ENCODE measurements around the gene HOMER2.
"Not testable (repeated sequence)": the region's sequence is repeated elsewhere in the genome, so short reads cannot be mapped to it uniquely, and the experiment has no call there.

Gene HOMER2

DNA sequence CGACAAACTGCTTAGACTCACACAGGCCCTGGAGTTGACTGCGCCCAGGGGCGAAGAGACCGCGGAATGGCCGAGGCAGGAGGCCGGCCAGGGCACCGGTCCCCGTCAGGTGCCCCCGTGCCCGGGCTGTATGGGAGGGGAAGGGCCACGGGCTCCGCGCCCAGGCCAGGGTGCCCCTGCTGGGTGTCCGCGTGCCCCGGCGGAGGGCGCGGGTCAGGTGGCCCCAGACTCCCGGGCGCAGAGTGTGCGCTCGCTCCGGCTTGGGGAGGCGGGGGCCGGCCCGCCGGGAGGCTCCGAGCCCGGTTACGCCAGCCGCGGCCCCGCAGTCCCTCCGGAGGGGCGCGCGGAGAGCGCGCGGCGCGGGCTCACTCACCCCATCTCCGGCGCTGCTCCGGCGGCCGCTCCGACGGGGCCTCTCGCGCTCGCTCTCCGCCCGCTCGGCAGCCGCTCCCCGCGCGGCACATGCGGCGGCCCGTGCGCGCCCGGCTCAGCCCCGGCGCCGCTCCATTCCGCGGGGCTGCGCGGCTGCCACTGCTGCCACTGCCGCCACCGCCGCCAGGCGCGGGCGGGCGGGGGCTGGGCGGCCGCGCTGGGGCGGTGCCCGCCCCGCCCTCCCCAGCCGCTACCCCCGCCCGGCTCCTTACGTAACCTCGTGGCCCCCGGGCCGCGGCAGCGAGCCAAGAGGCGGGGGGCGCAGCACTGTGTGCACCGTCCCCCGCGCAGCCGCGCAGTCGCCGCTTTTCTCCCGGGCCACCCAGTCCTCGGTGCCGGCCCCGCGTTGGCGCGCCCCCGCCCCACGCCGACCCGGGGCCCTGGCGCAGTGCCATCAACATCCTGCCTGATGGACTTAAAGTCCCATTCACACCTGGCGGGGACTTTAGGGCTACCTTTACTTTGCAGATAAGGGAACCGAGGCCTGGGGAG, at the start of gene HOMER2:
HOMER2 (minus strand) TSS at position 563 of the 924 bp plus-strand sequence; CDS start at position 378, 185 bp downstream.
- Histone ChIP-seq H3K27ac (ENCODE audit: low read length) (no peak within 1 kb of the TSS), H4K20me1 (ENCODE audit: insufficient read depth, low read length) (peaks cover 13% of the 10 kb centered on the region), H3K9me3 (ENCODE audit: insufficient read depth, low read length) (no peaks in the 10 kb centered on the region), H3K4me1 (ENCODE audit: low read length) (peaks cover 24% of the 10 kb centered on the region), H3K4me3 (ENCODE audit: low read length) (peak within 1 kb of the TSS; percentile 78), H3K27me3 (ENCODE audit: low read depth, low read length) (peaks cover 20% of the 10 kb centered on the region), H3K36me3 (replicated peaks; ENCODE audit: low read depth, low read length) (no peaks in the 10 kb centered on the region), H3K9ac (ENCODE audit: low read length) (peak within 1 kb of the TSS; percentile 64), H3K79me2 (ENCODE audit: low read length) (peaks cover 4% of the 10 kb centered on the region; the same call in 1 of the 2 replicates), H2AFZ (ENCODE audit: low read depth, low read length) (peak within 1 kb of the TSS; percentile 99), H3K4me2 (ENCODE audit: low read length) (peak within 1 kb of the TSS; percentile 98)
- TF ChIP-seq, protein P1, sequence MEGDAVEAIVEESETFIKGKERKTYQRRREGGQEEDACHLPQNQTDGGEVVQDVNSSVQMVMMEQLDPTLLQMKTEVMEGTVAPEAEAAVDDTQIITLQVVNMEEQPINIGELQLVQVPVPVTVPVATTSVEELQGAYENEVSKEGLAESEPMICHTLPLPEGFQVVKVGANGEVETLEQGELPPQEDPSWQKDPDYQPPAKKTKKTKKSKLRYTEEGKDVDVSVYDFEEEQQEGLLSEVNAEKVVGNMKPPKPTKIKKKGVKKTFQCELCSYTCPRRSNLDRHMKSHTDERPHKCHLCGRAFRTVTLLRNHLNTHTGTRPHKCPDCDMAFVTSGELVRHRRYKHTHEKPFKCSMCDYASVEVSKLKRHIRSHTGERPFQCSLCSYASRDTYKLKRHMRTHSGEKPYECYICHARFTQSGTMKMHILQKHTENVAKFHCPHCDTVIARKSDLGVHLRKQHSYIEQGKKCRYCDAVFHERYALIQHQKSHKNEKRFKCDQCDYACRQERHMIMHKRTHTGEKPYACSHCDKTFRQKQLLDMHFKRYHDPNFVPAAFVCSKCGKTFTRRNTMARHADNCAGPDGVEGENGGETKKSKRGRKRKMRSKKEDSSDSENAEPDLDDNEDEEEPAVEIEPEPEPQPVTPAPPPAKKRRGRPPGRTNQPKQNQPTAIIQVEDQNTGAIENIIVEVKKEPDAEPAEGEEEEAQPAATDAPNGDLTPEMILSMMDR (IDR thresholded peaks at IDR 0.05; ENCODE audit: low read depth, low read length) = no peak
- TF ChIP-seq EZH2phosphoT487 (IDR thresholded peaks at IDR 0.05; ENCODE audit: low read depth) = no peak

DNA sequence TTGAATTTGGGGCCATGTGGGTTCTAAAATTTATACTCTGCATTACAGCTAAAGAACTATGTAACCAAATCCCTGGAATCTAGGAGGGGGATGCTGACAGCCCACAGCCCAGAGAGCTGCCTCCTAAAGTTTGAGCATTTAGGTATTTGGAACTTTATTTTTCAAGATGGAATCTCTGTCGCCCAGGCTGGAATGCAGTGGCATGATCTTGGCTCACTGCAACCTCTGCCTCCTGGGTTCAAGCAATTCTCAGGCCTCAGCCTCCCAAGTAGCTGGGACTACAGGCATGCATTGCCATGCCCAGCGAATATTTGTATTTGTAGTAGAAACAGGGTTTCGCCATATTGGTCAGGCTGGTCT, 48.1 kb upstream of the HOMER2 start:
- not testable (repeated sequence) for H3K4me1 ChIP-seq (ENCODE audit: low read length); H3K4me2 ChIP-seq (ENCODE audit: low read length); H2AFZ ChIP-seq (ENCODE audit: low read depth, low read length); H3K36me3 ChIP-seq (replicated peaks; ENCODE audit: low read depth, low read length); H3K4me3 ChIP-seq (ENCODE audit: low read length); H3K9me3 ChIP-seq (ENCODE audit: insufficient read depth, low read length); H4K20me1 ChIP-seq (ENCODE audit: insufficient read depth, low read length); H3K79me2 ChIP-seq (ENCODE audit: low read length); H3K27me3 ChIP-seq (ENCODE audit: low read depth, low read length); H3K9ac ChIP-seq (ENCODE audit: low read length); H3K27ac ChIP-seq (ENCODE audit: low read length)

DNA sequence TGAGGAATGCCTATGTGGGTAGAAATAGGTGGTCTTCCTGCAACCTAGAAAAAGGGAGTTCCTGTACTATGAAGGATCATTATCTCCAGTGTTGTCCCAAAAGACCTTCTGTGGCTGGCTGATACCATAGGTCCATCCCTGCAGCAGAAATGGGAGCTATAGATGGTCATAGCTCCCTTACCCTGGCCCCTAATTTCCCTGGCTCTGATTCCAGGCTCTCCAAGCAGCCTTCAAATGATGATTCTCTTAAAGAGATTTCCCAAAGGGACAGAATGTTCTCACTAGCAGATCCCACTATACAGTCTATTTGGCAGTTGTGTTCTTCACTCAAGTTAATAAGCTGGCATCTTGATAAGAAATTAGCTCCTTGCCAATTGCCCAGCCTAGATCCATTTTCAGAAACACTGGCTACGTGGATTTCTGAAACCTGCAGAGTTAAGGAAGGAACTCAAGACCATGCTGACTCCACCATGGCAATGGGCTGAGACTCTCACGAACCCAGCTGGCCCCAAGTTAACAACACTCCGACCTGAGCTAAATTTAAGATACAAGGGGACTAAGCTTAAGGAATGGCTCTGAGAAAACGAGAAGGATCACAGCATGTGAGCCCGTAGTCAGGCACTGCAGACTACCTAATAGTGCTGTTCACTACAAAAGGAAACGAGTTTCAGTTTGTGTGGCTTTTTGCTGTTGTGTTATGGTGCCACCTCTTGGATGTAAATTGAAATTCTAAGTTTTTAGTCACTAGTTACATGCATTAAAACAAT, 47.6 kb upstream of the HOMER2 start:
- Histone ChIP-seq H3K79me2 (ENCODE audit: low read length) (no peaks in the 10 kb centered on the region), H3K27me3 (ENCODE audit: low read depth, low read length) (no peaks in the 10 kb centered on the region), H3K4me2 (ENCODE audit: low read length) (peak overlapping the region; percentile 94), H3K4me1 (ENCODE audit: low read length) (peaks cover 6% of the 10 kb centered on the region), H2AFZ (ENCODE audit: low read depth, low read length) (peak overlapping the region; percentile 81), H4K20me1 (ENCODE audit: insufficient read depth, low read length) (no peaks in the 10 kb centered on the region), H3K9ac (ENCODE audit: low read length) (peak overlapping the region; percentile 56), H3K4me3 (ENCODE audit: low read length) (peak overlapping the region; percentile 77), H3K9me3 (ENCODE audit: insufficient read depth, low read length) (no peaks in the 10 kb centered on the region), H3K27ac (ENCODE audit: low read length) (no peak overlapping the region), H3K36me3 (replicated peaks; ENCODE audit: low read depth, low read length) (peaks cover 4% of the 10 kb centered on the region)
- TF ChIP-seq, protein P1 (IDR thresholded peaks at IDR 0.05; ENCODE audit: low read depth, low read length) = peak; percentile 87
- TF ChIP-seq EZH2phosphoT487 (IDR thresholded peaks at IDR 0.05; ENCODE audit: low read depth) = no peak

DNA sequence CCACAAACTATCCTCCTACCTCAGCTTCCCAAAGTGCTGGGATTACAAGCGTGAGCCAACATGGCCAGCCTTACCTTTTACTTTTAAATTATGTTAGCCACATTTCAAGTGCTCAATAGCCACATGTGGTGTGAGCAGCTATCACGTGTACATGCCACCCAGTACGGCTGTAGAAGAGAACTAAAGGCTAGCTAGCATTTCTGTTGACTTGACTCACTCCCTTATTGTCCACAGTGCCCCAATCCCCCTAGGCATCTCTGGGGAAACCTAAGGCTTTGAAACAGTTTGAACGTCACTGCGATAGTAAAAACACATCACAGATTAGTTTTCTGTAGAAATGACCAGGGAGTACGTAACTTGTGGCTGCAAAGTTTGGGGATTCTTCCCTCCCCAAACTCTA, 46.9 kb upstream of the HOMER2 start:
- no peak overlapping the region for H3K4me3 ChIP-seq (ENCODE audit: low read length)
- H3K79me2 ChIP-seq (ENCODE audit: low read length) = no peaks in the 10 kb centered on the region
- H2AFZ ChIP-seq (ENCODE audit: low read depth, low read length) = no peak overlapping the region
- H3K36me3 ChIP-seq (replicated peaks; ENCODE audit: low read depth, low read length) = no peaks in the 10 kb centered on the region
- TF ChIP-seq EZH2phosphoT487 (IDR thresholded peaks at IDR 0.05; ENCODE audit: low read depth) = no peak
- TF ChIP-seq, protein P1 (IDR thresholded peaks at IDR 0.05; ENCODE audit: low read depth, low read length) = no peak
- no peaks in the 10 kb centered on the region for H3K27me3 ChIP-seq (ENCODE audit: low read depth, low read length)
- no peak overlapping the region for H3K4me2 ChIP-seq (ENCODE audit: low read length)
- H3K9me3 ChIP-seq (ENCODE audit: insufficient read depth, low read length) = no peaks in the 10 kb centered on the region
- H4K20me1 ChIP-seq (ENCODE audit: insufficient read depth, low read length) = no peaks in the 10 kb centered on the region
- no peak overlapping the region for H3K27ac ChIP-seq (ENCODE audit: low read length)
- no peak overlapping the region for H3K9ac ChIP-seq (ENCODE audit: low read length)
- peaks cover 6% of the 10 kb centered on the region for H3K4me1 ChIP-seq (ENCODE audit: low read length)
